H9 (cell line): ENCODE results near the gene TSGA10IP. TPM values are rescaled to one million over a fixed set of nuclear protein-coding genes. Genes with fewer than 3 reads are reported as not detected.
A peak's percentile ranks its signal among the peaks of the same experiment; 100 is the strongest.

Experiments
- DNase-seq: peaks from one replicate; pipeline ENCODE4 v3.0.0-alpha.2; 2017
- H2AFZ ChIP-seq: one replicate; pipeline ENCODE4 v1.6.1; 2013; ENCODE audit warnings: mild to moderate bottlenecking, low read length, control low read depth, moderate library complexity
- H2AK5ac ChIP-seq: 2 replicates; pipeline ENCODE4 v1.6.1; 2013; ENCODE audit warnings: low read length, control low read depth, mixed read lengths; ENCODE audit not compliant: insufficient read length
- H2BK120ac ChIP-seq: one replicate; pipeline ENCODE4 v1.6.1; 2013; ENCODE audit warnings: low read depth, mild to moderate bottlenecking, low read length, control low read depth, inconsistent platforms; ENCODE audit not compliant: poor library complexity, severe bottlenecking
- H2BK12ac ChIP-seq: 2 replicates; pipeline ENCODE4 v1.6.1; 2013; ENCODE audit warnings: low read length, control low read depth, mixed read lengths, low read depth; ENCODE audit not compliant: insufficient read length
- H2BK15ac ChIP-seq: 2 replicates; pipeline ENCODE4 v1.6.1; 2013; ENCODE audit warnings: low read depth, low read length, control low read depth
- H2BK20ac ChIP-seq: one replicate; pipeline ENCODE4 v1.6.1; 2013; ENCODE audit warnings: low read depth, mild to moderate bottlenecking, low read length, control low read depth, inconsistent platforms; ENCODE audit not compliant: poor library complexity, severe bottlenecking
- H2BK5ac ChIP-seq: 2 replicates; pipeline ENCODE4 v1.6.1; 2013; ENCODE audit warnings: low read length, control low read depth, mixed read lengths; ENCODE audit not compliant: insufficient read length
- H3K14ac ChIP-seq: 2 replicates; pipeline ENCODE4 v1.6.1; 2013; ENCODE audit warnings: low read length, control low read depth; ENCODE audit not compliant: insufficient read depth
- H3K18ac ChIP-seq: 2 replicates; pipeline ENCODE4 v1.6.1; 2013; ENCODE audit warnings: low read depth, mild to moderate bottlenecking, mixed read lengths, low read length, control low read depth; ENCODE audit not compliant: insufficient read length
- H3K23ac ChIP-seq: 2 replicates; pipeline ENCODE4 v1.6.1; 2013; ENCODE audit warnings: low read length, control low read depth, mixed read lengths, low read depth; ENCODE audit not compliant: insufficient read length
- H3K23me2 ChIP-seq: 2 replicates; pipeline ENCODE4 v1.6.1; 2013; ENCODE audit warnings: low read depth, mild to moderate bottlenecking, mixed read lengths, low read length, control low read depth; ENCODE audit not compliant: insufficient read length, poor library complexity, severe bottlenecking
- H3K27ac ChIP-seq: 2 replicates; pipeline ENCODE4 v1.5.1; 2013; ENCODE audit warnings: low read length, control low read depth, mixed read lengths, low read depth; ENCODE audit not compliant: insufficient read length
- H3K27me3 ChIP-seq: 2 replicates; pipeline ENCODE4 v1.6.1; 2013; ENCODE audit warnings: low read length, control low read depth, inconsistent platforms; ENCODE audit not compliant: insufficient read depth
- H3K4ac ChIP-seq: 2 replicates; pipeline ENCODE4 v1.6.1; 2013; ENCODE audit warnings: low read depth, mild to moderate bottlenecking, control low read depth, inconsistent platforms, low read length, moderate library complexity
- H3K4me1 ChIP-seq: 2 replicates; pipeline ENCODE4 v1.6.1; 2013; ENCODE audit warnings: low read length, control low read depth, inconsistent platforms; ENCODE audit not compliant: insufficient read depth
- H3K4me2 ChIP-seq: 2 replicates; pipeline ENCODE4 v1.6.1; 2013; ENCODE audit warnings: low read length, control low read depth, mixed read lengths; ENCODE audit not compliant: insufficient read length, insufficient read depth
- H3K56ac ChIP-seq: 2 replicates; pipeline ENCODE4 v1.6.1; 2013; ENCODE audit warnings: low read depth, mild to moderate bottlenecking, mixed read lengths, low read length, control low read depth; ENCODE audit not compliant: insufficient read length
- H3K79me1 ChIP-seq: 2 replicates; pipeline ENCODE4 v1.6.1; 2013; ENCODE audit warnings: low read depth, mild to moderate bottlenecking, moderate library complexity, low read length, control low read depth, inconsistent platforms; ENCODE audit not compliant: insufficient read depth, poor library complexity, severe bottlenecking
- H3K79me2 ChIP-seq: 2 replicates; pipeline ENCODE4 v1.6.1; 2013; ENCODE audit warnings: low read length, control low read depth, inconsistent platforms; ENCODE audit not compliant: insufficient read depth
- H3K9ac ChIP-seq: 2 replicates; pipeline ENCODE4 v1.6.1; 2013; ENCODE audit warnings: low read length, control low read depth, mixed read lengths; ENCODE audit not compliant: insufficient read length; ENCODE audit errors: extremely low read depth
- H3K9me3 ChIP-seq: one replicate; pipeline ENCODE4 v1.6.1; 2013; ENCODE audit warnings: low read depth, low read length, inconsistent platforms; ENCODE audit not compliant: control insufficient read depth
- H3T11ph ChIP-seq: one replicate; pipeline ENCODE4 v1.6.1; 2013; ENCODE audit warnings: mild to moderate bottlenecking, low read length, control low read depth, inconsistent platforms
- H4K20me1 ChIP-seq: one replicate; pipeline ENCODE4 v1.6.1; 2013; ENCODE audit not compliant: control insufficient read depth, insufficient read length, insufficient read depth
- H4K5ac ChIP-seq: 2 replicates; pipeline ENCODE4 v1.6.1; 2013; ENCODE audit warnings: low read depth, mild to moderate bottlenecking, mixed read lengths, low read length, control low read depth; ENCODE audit not compliant: insufficient read length
- H4K8ac ChIP-seq: replicated peaks from 2 replicates; pipeline ENCODE4 v1.6.1; 2013; ENCODE audit warnings: low read length, control low read depth, mixed read lengths, low read depth; ENCODE audit not compliant: insufficient read length
- H4K91ac ChIP-seq: 2 replicates; pipeline ENCODE4 v1.6.1; 2013; ENCODE audit warnings: low read depth, mild to moderate bottlenecking, moderate library complexity, mixed read lengths, low read length, control low read depth; ENCODE audit not compliant: insufficient read length
- H3K27ac Mint-ChIP-seq, 3 experiments: 2 replicates in 2 of 3; 3 replicates in 1 of 3; pipeline ENCODE4 v1.8.0; 2020 to 2021; ENCODE audit warnings: mixed read lengths in 3 of 3, mild to moderate bottlenecking in 1 of 3, moderate library complexity in 1 of 3
- H3K27me3 Mint-ChIP-seq: 2 replicates; pipeline ENCODE4 v1.8.0; 2021; ENCODE audit warnings: low read depth, mild to moderate bottlenecking, moderate library complexity, mixed read lengths
- H3K36me3 Mint-ChIP-seq, 3 experiments: 2 replicates in 2 of 3; 3 replicates in 1 of 3; pipeline ENCODE4 v1.8.0; 2020 to 2021; ENCODE audit warnings: low read depth in 3 of 3, mixed read lengths in 3 of 3; ENCODE audit not compliant: insufficient read depth in 1 of 3
- H3K4me1 Mint-ChIP-seq, 2 experiments: 2 replicates each; pipeline ENCODE4 v1.8.0; 2020; ENCODE audit warnings: mixed read lengths in 2 of 2
- H3K4me3 Mint-ChIP-seq, 2 experiments: 2 replicates in 1 of 2; 3 replicates in 1 of 2; pipeline ENCODE4 v1.8.0; 2020 to 2021; ENCODE audit warnings: mild to moderate bottlenecking in 2 of 2, mixed read lengths in 2 of 2, moderate library complexity in 1 of 2
- H3K9me3 Mint-ChIP-seq, 2 experiments: 2 replicates in 1 of 2; 3 replicates in 1 of 2; pipeline ENCODE4 v1.8.0; 2020; ENCODE audit warnings: mild to moderate bottlenecking in 2 of 2, mixed read lengths in 2 of 2, moderate library complexity in 1 of 2
- WGBS: extraction: QIAGEN DNeasy Blood & Tissue Kit; methylation state at CpG from one replicate; pipeline ENCODE4 v1.1.7; 2013; ENCODE audit warnings: missing lambda C conversion rate, low lambda C conversion rate, mixed read lengths; ENCODE audit not compliant: insufficient read length; ENCODE audit errors: extremely low coverage; 5-methylcytosine and 5-hydroxymethylcytosine counted together
- total RNA-seq: library from RNA; stranded (reverse); gene quantifications from 2 replicates; pipeline ENCODE4 v1.2.1, GENCODE V29; 2021
- TF ChIP-seq, protein P1 (sequence below): fragments of 200-600 bp; sonication (generic); conservative IDR thresholded peaks from 3 replicates; pipeline ENCODE4 v1.8.0; 2021; ENCODE audit warnings: antibody characterized with exemption, mild to moderate bottlenecking

The TSGA10IP gene
- total RNA-seq, 1 experiment from 2014 or later = 2.2 TPM

DNA sequence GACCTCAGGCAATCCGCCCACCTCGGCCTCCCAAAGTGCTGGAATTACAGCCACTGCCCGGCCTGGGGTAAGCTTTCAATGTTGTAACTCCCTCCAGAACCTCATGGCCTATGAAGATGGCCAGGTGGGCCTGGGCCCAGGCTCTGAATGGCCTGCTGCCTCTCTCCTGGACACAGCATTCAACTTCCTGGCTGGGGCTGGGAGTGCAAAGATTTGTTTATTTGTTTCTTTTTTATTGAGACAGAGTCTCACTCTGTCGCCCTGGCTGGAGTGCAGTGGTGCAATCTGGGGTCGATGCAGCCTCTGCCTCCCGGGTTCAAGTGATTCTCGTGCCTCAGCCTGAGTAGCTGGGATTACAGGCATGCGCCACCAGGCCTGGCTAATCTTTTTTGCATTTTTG lies 513 bp upstream of the TSGA10IP start:
- H4K8ac ChIP-seq = no peak overlapping the region
- H3K4me1 ChIP-seq = peaks cover 11% of the 10 kb centered on the region
- H3K4ac ChIP-seq = no peak overlapping the region; the same call in 1 of the 2 replicates
- Mint-ChIP-seq H3K36me3 (peaks cover 0 to 13% (median 0%) of the 10 kb centered on the region in 3 experiments; a peak in 4 of 7 replicates), H3K4me1 (peaks cover 31 to 44% of the 10 kb centered on the region in 2 experiments), H3K9me3 (no peaks in the 10 kb centered on the region; a peak in 1 of 5 replicates), H3K27ac (no peak overlapping the region; a peak in 1 of 7 replicates), H3K27me3 (peaks cover 24% of the 10 kb centered on the region), H3K4me3 (peak overlapping the region in 1 of 2 experiments; percentile 75; a peak in 1 of 5 replicates)
- H2AK5ac ChIP-seq = no peak overlapping the region
- H3K56ac ChIP-seq = no peak overlapping the region
- no peak overlapping the region for H4K91ac ChIP-seq
- no peak overlapping the region for H3K18ac ChIP-seq
- H3K23me2 ChIP-seq = peaks cover 8% of the 10 kb centered on the region
- H2BK15ac ChIP-seq = no peak overlapping the region
- H3K23ac ChIP-seq = no peak overlapping the region
- H4K5ac ChIP-seq = no peak overlapping the region
- no peak for DNase-seq
- no peak overlapping the region for H3K9ac ChIP-seq
- H3K79me1 ChIP-seq = no peaks in the 10 kb centered on the region
- H3K27ac ChIP-seq = no peak overlapping the region
- H3K9me3 ChIP-seq = no peaks in the 10 kb centered on the region
- H3K14ac ChIP-seq = no peak overlapping the region
- no peak overlapping the region for H2BK12ac ChIP-seq
- H2BK5ac ChIP-seq = no peak overlapping the region
- H3T11ph ChIP-seq = no peak overlapping the region
- TF ChIP-seq, protein P1, sequence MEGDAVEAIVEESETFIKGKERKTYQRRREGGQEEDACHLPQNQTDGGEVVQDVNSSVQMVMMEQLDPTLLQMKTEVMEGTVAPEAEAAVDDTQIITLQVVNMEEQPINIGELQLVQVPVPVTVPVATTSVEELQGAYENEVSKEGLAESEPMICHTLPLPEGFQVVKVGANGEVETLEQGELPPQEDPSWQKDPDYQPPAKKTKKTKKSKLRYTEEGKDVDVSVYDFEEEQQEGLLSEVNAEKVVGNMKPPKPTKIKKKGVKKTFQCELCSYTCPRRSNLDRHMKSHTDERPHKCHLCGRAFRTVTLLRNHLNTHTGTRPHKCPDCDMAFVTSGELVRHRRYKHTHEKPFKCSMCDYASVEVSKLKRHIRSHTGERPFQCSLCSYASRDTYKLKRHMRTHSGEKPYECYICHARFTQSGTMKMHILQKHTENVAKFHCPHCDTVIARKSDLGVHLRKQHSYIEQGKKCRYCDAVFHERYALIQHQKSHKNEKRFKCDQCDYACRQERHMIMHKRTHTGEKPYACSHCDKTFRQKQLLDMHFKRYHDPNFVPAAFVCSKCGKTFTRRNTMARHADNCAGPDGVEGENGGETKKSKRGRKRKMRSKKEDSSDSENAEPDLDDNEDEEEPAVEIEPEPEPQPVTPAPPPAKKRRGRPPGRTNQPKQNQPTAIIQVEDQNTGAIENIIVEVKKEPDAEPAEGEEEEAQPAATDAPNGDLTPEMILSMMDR = no peak
- no peak overlapping the region for H3K4me2 ChIP-seq
- H2BK20ac ChIP-seq = no peak overlapping the region
- H3K79me2 ChIP-seq = no peaks in the 10 kb centered on the region
- H2AFZ ChIP-seq = no peak overlapping the region
- no CpG with 5 or more reads among the region's 8 CpGs for WGBS
- no peaks in the 10 kb centered on the region for H4K20me1 ChIP-seq
- no peak overlapping the region for H2BK120ac ChIP-seq
- no peaks in the 10 kb centered on the region for H3K27me3 ChIP-seq
